HG03175 (cell line): Measurements from ENCODE around the gene CLCN7.

Experiments
- ATAC-seq: cut with Tn5 transposase; IDR thresholded peaks from one replicate; pipeline ENCODE4 v1.9.1; 2021; ENCODE audit warnings: mild to moderate bottlenecking, moderate library complexity; ENCODE audit not compliant: unreplicated experiment

CLCN7 gene

GRCh38 chr16:1465567-1465915, 9.3 kb downstream of the CLCN7 start:
- ATAC-seq = no peak

- ATAC-seq = no peak
Observed at GRCh38 chr16:1464894-1465566, 9.8 kb downstream of the CLCN7 start.

GRCh38 chr16:1464196-1464893, 10.5 kb downstream of the CLCN7 start:
- no peak for ATAC-seq

GRCh38 chr16:1461146-1461545, 13.7 kb downstream of the CLCN7 start:
- ATAC-seq = no peak

GRCh38 chr16:1460602-1461138, 14.2 kb downstream of the CLCN7 start:
- no peak for ATAC-seq

- no peak for ATAC-seq
Observed at GRCh38 chr16:1459967-1460366, 14.9 kb downstream of the CLCN7 start.

- ATAC-seq = no peak
Observed at GRCh38 chr16:1458977-1459341, 15.9 kb downstream of the CLCN7 start.

- ATAC-seq = no peak
Observed at GRCh38 chr16:1458336-1458976, 16.4 kb downstream of the CLCN7 start.

- ATAC-seq = no peak
Observed at GRCh38 chr16:1457489-1458245, 17.2 kb downstream of the CLCN7 start.

- ATAC-seq = no peak
Observed at GRCh38 chr16:1456951-1457350, 17.9 kb downstream of the CLCN7 start.

GRCh38 chr16:1455190-1456171, 19.3 kb downstream of the CLCN7 start:
- no peak for ATAC-seq

GRCh38 chr16:1454561-1454960, 20.3 kb downstream of the CLCN7 start:
- ATAC-seq = no peak

GRCh38 chr16:1453316-1453715, 21.5 kb downstream of the CLCN7 start:
- no peak for ATAC-seq

- no peak for ATAC-seq
Observed at GRCh38 chr16:1452530-1452929, 22.3 kb downstream of the CLCN7 start.

GRCh38 chr16:1451702-1452392, 23.0 kb downstream of the CLCN7 start:
- ATAC-seq = no peak

- ATAC-seq = no peak
Observed at GRCh38 chr16:1450841-1451240, 24.0 kb downstream of the CLCN7 start.

GRCh38 chr16:1450218-1450617, 24.6 kb downstream of the CLCN7 start:
- no peak for ATAC-seq

- no peak for ATAC-seq
Observed at GRCh38 chr16:1449201-1449788, 25.5 kb downstream of the CLCN7 start.

- no peak for ATAC-seq
Observed at GRCh38 chr16:1448536-1449116, 26.2 kb downstream of the CLCN7 start.
